Neural cell (in vitro differentiated cells): ENCODE results near the gene PIEZO1. TPM values are rescaled to one million over a fixed set of nuclear protein-coding genes. Genes with fewer than 3 reads are reported as not detected.
"Not testable (repeated sequence)": the region's sequence is repeated elsewhere in the genome, so short reads cannot be mapped to it uniquely, and the experiment has no call there.

Experiments
- H2AFZ ChIP-seq: fragments of 200-600, 300-800 bp; sonication (generic), shearing (Covaris generic); 2 replicates; pipeline ENCODE4 v1.6.0; 2014; ENCODE audit warnings: low read depth, mild to moderate bottlenecking, antibody characterized with exemption, low read length, moderate library complexity
- H3F3A ChIP-seq: fragments of 200-600 bp; shearing (Covaris generic); 2 replicates; pipeline ENCODE4 v1.6.1; 2016; ENCODE audit warnings: mild to moderate bottlenecking, moderate library complexity, mixed read lengths, antibody characterized with exemption, low read length; ENCODE audit not compliant: insufficient read depth, poor library complexity, severe bottlenecking
- H3K27ac ChIP-seq: fragments of 200-600, 300-800 bp; sonication (generic), shearing (Covaris generic); 2 replicates; pipeline ENCODE4 v1.5.1; 2014; ENCODE audit warnings: mild to moderate bottlenecking, low read length, moderate library complexity
- H3K27me3 ChIP-seq: fragments of 300-800, 200-600 bp; sonication (generic), shearing (Covaris generic); 2 replicates; pipeline ENCODE4 v1.6.0; 2014; ENCODE audit warnings: mild to moderate bottlenecking, low read depth, low read length, moderate library complexity; ENCODE audit not compliant: insufficient read depth
- H3K36me3 ChIP-seq: fragments of 300-800, 200-600 bp; sonication (generic), shearing (Covaris generic); 2 replicates; pipeline ENCODE4 v1.5.1; 2014; ENCODE audit warnings: mild to moderate bottlenecking, antibody characterized with exemption, low read length, moderate library complexity; ENCODE audit not compliant: insufficient read depth
- H3K4me2 ChIP-seq: fragments of 300-800, 200-600 bp; sonication (generic), shearing (Covaris generic); 2 replicates; pipeline ENCODE4 v1.6.0; 2014; ENCODE audit warnings: mild to moderate bottlenecking, low read length
- H3K4me3 ChIP-seq: fragments of 300-800, 200-600 bp; sonication (generic), shearing (Covaris generic); 2 replicates; pipeline ENCODE4 v1.5.1; 2014; ENCODE audit warnings: mild to moderate bottlenecking, low read length, moderate library complexity
- H3K79me2 ChIP-seq: fragments of 200-600 bp; shearing (Covaris generic); replicated peaks from 2 replicates; pipeline ENCODE4 v1.6.0; 2014; ENCODE audit warnings: mild to moderate bottlenecking, low read length, moderate library complexity; ENCODE audit not compliant: insufficient read depth
- H3K9ac ChIP-seq: fragments of 300-800, 200-600 bp; sonication (generic), shearing (Covaris generic); 2 replicates; pipeline ENCODE4 v1.6.1; 2016; ENCODE audit warnings: mild to moderate bottlenecking, low read length, mixed read lengths
- H3K9me2 ChIP-seq: fragments of 200-600 bp; shearing (Covaris generic); 2 replicates; pipeline ENCODE4 v1.6.1; 2016; ENCODE audit warnings: mild to moderate bottlenecking, low read length, mixed read lengths; ENCODE audit not compliant: insufficient read depth
- H3K9me3 ChIP-seq: fragments of 200-600, 300-800 bp; sonication (generic), shearing (Covaris generic); 2 replicates; pipeline ENCODE4 v1.6.1; 2016; ENCODE audit warnings: mild to moderate bottlenecking, mixed run types, low read length, moderate library complexity, mixed read lengths
- H4K20me1 ChIP-seq: fragments of 200-600 bp; shearing (Covaris generic); 2 replicates; pipeline ENCODE4 v1.6.1; 2016; ENCODE audit warnings: mild to moderate bottlenecking, mixed run types; ENCODE audit not compliant: insufficient read depth
- EP300 ChIP-seq: fragments of 450-650 bp; conservative IDR thresholded peaks from 2 replicates; pipeline ENCODE4 v1.6.1; 2014; ENCODE audit warnings: antibody characterized with exemption, mild to moderate bottlenecking, moderate library complexity; ENCODE audit not compliant: poor library complexity, severe bottlenecking
- EZH2 ChIP-seq: fragments of 200-600, 300-800 bp; shearing (Covaris generic), sonication (generic); IDR thresholded peaks from 2 replicates; pipeline ENCODE4 v1.6.1; 2014; ENCODE audit warnings: antibody characterized with exemption, low read length, borderline replicate concordance, mild to moderate bottlenecking; ENCODE audit not compliant: insufficient read depth, poor library complexity, severe bottlenecking
- MXI1 ChIP-seq: fragments of 450-650 bp; conservative IDR thresholded peaks from 2 replicates; pipeline ENCODE4 v1.6.1; 2014; ENCODE audit warnings: antibody characterized with exemption, mild to moderate bottlenecking; ENCODE audit not compliant: poor library complexity, severe bottlenecking
- POLR2AphosphoS5 ChIP-seq: IDR thresholded peaks from 2 replicates; pipeline ENCODE4 v1.6.1; 2012
- RAD21 ChIP-seq: fragments of 450-650 bp; conservative IDR thresholded peaks from 2 replicates; pipeline ENCODE4 v1.6.1; 2014; ENCODE audit warnings: antibody characterized with exemption, mild to moderate bottlenecking, moderate library complexity
- SMC3 ChIP-seq: fragments of 450-650 bp; conservative IDR thresholded peaks from 2 replicates; pipeline ENCODE4 v1.6.1; 2014; ENCODE audit warnings: antibody characterized with exemption, mild to moderate bottlenecking, moderate library complexity; ENCODE audit not compliant: poor library complexity
- TAF1 ChIP-seq: IDR thresholded peaks from 2 replicates; pipeline ENCODE4 v1.6.1; 2012; ENCODE audit warnings: low read depth
- polyA plus RNA-seq: library from polyadenylated mRNA; depleted of rRNA; stranded (reverse); fragments of >200 nt; gene quantifications from 2 replicates; pipeline ENCODE4 v1.2.3, GENCODE V29; 2014
- TF ChIP-seq, protein P1 (sequence below): IDR thresholded peaks from 2 replicates; pipeline ENCODE4 v1.6.1; 2012; ENCODE audit warnings: borderline replicate concordance
- TF ChIP-seq, protein P2 (sequence below): fragments of 450-650 bp; IDR thresholded peaks from 2 replicates; pipeline ENCODE4 v1.5.1; 2014; ENCODE audit warnings: antibody characterized with exemption, mild to moderate bottlenecking, moderate library complexity; ENCODE audit not compliant: poor library complexity, severe bottlenecking

The PIEZO1 gene
- polyA plus RNA-seq, 1 donor from 2014 or later = not detected

DNA sequence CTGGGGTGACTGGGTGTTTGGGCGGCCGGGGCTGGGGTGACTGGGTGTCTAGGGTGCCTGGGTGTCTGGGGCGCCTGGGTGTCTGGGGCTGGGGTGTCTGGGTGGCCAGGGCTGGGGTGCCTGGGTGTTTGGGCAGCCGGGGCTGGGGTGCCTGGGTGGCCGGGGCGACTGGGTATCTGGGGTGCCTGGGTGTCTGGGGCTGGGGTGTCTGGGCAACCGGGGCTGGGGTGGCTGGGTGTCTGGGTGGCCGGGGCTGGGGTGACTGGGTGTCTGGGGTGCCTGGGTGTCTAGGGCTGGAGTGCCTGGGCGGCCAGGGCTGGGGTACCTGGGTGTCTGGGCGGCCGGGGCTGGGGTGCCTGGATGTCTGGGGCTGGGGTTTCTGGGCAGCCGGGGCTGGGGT is 40.1 kb upstream of the PIEZO1 start:
- Histone ChIP-seq H3K4me3 (no peak overlapping the region), H3K9me3 (no peaks in the 10 kb centered on the region), H3K27ac (no peak overlapping the region), H3K36me3 (no peaks in the 10 kb centered on the region), H3K27me3 (no peaks in the 10 kb centered on the region), H3K9me2 (no peaks in the 10 kb centered on the region), H3K79me2 (no peaks in the 10 kb centered on the region), H3K9ac (no peak overlapping the region), H3F3A (no peaks in the 10 kb centered on the region), H3K4me2 (no peak overlapping the region), H2AFZ (no peak overlapping the region), H4K20me1 (no peaks in the 10 kb centered on the region)
- TF ChIP-seq, protein P1, sequence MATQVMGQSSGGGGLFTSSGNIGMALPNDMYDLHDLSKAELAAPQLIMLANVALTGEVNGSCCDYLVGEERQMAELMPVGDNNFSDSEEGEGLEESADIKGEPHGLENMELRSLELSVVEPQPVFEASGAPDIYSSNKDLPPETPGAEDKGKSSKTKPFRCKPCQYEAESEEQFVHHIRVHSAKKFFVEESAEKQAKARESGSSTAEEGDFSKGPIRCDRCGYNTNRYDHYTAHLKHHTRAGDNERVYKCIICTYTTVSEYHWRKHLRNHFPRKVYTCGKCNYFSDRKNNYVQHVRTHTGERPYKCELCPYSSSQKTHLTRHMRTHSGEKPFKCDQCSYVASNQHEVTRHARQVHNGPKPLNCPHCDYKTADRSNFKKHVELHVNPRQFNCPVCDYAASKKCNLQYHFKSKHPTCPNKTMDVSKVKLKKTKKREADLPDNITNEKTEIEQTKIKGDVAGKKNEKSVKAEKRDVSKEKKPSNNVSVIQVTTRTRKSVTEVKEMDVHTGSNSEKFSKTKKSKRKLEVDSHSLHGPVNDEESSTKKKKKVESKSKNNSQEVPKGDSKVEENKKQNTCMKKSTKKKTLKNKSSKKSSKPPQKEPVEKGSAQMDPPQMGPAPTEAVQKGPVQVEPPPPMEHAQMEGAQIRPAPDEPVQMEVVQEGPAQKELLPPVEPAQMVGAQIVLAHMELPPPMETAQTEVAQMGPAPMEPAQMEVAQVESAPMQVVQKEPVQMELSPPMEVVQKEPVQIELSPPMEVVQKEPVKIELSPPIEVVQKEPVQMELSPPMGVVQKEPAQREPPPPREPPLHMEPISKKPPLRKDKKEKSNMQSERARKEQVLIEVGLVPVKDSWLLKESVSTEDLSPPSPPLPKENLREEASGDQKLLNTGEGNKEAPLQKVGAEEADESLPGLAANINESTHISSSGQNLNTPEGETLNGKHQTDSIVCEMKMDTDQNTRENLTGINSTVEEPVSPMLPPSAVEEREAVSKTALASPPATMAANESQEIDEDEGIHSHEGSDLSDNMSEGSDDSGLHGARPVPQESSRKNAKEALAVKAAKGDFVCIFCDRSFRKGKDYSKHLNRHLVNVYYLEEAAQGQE = no peak
- no peak for TF ChIP-seq TAF1
- TF ChIP-seq RAD21 = no peak
- TF ChIP-seq, protein P2, sequence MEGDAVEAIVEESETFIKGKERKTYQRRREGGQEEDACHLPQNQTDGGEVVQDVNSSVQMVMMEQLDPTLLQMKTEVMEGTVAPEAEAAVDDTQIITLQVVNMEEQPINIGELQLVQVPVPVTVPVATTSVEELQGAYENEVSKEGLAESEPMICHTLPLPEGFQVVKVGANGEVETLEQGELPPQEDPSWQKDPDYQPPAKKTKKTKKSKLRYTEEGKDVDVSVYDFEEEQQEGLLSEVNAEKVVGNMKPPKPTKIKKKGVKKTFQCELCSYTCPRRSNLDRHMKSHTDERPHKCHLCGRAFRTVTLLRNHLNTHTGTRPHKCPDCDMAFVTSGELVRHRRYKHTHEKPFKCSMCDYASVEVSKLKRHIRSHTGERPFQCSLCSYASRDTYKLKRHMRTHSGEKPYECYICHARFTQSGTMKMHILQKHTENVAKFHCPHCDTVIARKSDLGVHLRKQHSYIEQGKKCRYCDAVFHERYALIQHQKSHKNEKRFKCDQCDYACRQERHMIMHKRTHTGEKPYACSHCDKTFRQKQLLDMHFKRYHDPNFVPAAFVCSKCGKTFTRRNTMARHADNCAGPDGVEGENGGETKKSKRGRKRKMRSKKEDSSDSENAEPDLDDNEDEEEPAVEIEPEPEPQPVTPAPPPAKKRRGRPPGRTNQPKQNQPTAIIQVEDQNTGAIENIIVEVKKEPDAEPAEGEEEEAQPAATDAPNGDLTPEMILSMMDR = no peak
- no peak for TF ChIP-seq POLR2AphosphoS5
- no peak for TF ChIP-seq MXI1
- no peak for TF ChIP-seq EZH2
- TF ChIP-seq EP300 = no peak
- TF ChIP-seq SMC3 = no peak

DNA sequence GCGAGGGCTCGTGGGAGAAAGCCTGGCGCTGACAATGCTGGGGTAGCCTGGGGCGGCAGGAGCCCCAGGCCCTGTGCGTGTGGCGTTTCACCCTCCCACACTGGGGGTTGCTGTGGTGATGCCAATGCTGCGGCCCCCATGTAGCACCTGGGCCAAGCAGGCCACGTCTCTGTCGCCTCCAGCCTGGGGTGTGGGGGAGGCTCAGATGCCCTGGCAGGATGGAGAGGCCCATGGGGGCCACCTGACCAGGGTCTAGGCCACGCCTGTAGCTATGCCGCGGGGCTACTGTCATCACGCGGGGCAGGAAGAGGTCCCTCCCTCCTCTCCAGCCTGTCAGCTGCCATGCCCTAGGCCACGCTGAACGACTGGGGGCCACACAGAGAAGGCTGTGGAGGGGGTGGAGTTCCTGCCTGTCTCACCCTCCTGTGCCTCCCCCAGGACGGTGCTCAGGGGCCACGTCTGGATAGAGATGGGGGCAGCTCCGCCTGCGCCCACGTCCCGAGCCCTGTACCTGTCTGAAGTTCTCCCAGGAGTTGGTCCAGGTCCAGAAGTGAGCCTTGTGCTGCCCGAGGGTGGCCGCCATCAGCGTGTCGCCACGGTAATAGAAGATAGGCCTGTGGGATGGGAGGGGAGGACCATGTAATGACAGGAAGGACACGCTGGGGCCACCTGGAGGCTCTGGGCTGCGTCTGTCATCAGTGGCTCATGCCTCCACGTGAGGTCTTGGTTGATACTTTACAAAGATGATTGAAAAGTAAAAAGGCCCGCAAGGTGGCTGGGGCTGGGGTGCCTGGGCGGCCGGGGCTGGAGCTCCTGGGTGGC is 39.4 kb upstream of the PIEZO1 start:
- Histone ChIP-seq H3K36me3 (no peaks in the 10 kb centered on the region), H2AFZ (no peak overlapping the region), H3K79me2 (no peaks in the 10 kb centered on the region), H3K9me2 (no peaks in the 10 kb centered on the region), H3K27ac (no peak overlapping the region), H3K27me3 (no peaks in the 10 kb centered on the region), H3F3A (no peaks in the 10 kb centered on the region), H3K4me3 (no peak overlapping the region), H4K20me1 (no peaks in the 10 kb centered on the region), H3K9me3 (no peaks in the 10 kb centered on the region), H3K9ac (no peak overlapping the region), H3K4me2 (no peak overlapping the region)
- no peak for TF ChIP-seq MXI1

DNA sequence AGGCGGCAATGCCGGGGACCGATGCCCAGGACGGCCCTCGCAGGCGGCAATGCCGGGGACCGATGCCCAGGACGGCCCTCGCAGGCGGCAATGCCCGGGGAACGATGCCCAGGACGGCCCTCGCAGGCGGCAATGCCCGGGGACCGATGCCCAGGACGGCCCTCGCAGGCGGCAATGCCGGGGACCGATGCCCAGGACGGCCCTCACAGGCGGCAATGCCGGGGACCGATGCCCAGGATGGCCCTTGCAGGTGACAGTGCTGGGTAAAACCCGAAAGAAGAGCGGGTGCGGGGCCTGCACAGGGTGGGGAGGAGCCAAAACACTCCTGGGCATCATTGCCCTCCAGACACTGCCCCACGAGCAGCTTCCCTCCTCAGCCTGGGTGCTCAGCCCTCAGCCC is 38.6 kb upstream of the PIEZO1 start:
- H2AFZ ChIP-seq, H3K4me3 ChIP-seq, H3K79me2 ChIP-seq, H3F3A ChIP-seq, H3K9me3 ChIP-seq, H3K36me3 ChIP-seq, H4K20me1 ChIP-seq, H3K4me2 ChIP-seq, H3K9me2 ChIP-seq, H3K27me3 ChIP-seq, H3K27ac ChIP-seq, H3K9ac ChIP-seq: not testable (repeated sequence)
